Activated T-cell treated with anti-CD3 and anti-CD28 coated beads for 1 hour (primary cell): ENCODE data around the gene PLCH2.

Source experiments
- DNase-seq: peaks from one replicate; pipeline ENCODE4 v3.0.0-alpha.2; 2020; ENCODE audit warnings: low read depth

Gene PLCH2

DNA sequence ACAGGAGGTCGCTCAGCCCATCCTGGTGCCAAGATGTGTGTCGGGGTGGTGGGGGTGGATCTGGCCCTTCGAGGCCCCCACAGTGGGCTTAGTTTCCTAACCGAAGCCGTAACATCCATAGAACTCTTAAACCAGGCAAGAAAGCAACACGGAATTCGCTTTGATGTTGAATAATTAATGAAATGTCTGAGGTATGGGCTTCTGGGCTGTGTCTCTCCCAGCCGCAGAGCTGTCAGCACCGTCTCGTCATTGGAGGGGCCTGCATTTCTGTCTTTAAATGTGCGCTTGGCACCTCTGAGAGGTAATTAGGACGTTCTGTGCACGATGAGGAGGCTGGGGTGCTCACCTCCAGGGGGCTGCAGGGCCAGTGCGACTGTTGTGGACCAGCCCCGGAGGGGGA, 13.3 kb upstream of the PLCH2 start:
- no peak for DNase-seq

DNA sequence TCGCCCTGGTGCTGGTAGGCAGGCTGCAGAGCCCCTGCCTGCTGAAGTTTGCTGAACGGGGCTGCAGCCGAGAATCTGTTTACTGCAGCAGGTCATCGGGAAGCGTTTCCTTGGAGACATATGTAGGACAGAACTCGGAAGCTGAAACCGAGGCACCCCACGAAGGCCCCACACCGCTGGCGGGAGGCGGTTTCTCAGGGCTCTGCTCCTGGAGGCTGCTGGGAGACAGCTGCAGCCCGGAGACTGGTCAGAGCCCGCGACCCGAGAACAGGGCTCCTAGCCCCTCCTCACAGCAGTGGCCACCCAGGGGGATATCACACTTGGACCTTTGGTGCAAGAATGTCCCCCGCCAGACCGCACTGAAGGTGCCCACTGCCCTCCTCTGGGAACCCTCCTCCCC, 12.7 kb upstream of the PLCH2 start:
- no peak for DNase-seq

DNA sequence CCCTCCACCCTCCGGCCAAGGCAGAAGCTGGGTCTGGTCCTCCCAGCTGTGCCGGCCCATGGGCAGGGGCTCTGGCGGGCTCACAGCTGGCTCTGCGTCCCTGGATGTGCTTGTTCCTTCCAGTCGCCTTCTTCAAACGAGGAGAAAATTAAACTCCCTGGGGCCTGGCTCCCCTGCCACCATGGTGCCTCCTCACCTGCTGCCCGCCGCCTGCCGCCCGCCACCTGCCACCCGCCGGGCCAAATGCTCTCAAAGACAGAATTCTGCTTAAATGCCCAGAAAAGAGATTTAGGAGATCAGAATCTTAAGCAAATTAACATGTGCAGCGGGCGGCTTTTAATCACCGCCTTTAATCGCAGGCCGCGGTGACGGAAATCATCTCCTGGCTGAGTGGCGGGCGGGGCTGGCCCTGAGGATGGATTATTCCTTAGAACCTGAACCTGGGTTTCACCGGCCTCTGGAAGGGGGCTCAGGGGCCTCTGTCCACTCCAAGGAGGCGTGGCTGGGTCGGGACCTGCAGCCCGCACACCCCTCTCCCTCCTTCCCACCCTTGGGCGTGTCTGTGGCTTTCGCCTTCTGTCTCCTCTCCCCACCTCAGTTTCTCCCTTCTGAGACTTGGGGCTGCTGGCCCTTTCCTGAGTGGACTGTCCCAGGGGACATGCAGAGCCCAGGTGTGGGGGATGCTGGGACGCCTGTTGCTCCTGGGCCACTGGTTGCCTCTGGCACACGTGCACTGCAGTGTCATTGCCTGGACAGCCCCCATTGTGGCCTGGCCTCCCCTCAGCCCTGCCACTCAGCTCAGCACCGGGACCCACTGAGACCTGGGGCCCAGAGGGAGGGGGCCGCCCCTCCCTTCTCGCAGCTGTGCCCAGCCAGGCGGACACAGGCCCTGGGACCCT, 10.5 kb upstream of the PLCH2 start:
- no peak for DNase-seq

DNA sequence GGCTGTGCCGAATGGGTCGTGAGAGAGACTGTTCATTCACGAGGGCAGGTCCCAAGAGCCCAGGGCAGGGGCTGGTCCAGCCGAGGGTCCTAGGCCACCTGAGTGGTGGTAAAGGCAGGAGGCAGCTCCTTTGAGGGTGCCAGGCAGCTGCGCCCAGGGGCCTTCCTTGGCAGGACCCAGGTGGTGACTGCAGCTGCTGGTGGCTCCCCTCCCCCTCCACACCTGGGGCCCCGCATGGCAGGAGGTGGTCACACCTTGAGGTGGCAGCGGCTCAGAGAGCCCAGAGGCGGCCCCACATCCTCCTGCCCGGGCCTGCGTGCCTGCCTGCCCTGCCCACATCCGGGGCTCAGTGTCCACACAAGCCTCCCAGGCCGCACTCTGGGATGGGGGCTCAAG, 9.8 kb upstream of the PLCH2 start:
- DNase-seq, result no peak

DNA sequence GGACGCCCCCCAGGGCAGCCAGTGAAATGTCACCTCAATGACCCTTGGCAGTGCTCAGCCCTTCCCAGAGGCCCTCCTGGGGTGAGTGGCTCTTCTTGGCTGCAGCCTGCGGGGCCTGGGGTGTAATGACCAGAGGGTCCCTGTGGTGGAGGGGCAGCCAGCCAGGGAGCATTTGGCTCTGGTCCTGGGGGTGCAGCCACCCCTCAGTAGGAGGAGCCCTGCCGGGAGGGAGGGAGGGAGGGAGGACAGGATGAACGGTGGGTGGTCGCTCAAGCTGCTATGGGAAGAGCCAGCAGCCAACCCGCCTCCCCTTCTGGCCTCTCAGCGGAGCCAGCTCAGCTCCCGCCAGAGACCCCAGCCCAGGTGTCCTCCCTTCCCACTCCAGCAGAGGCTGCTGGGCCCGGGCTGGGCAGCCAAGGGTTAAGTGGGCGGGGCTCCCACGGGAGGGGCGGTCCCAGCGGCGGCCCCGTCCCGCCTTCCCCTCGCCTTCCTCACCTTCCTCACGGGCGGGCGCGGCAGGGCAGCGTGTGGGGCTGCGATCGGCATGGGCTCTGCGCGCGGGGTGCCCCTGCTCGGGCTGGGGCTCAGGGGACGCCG, 9.0 kb upstream of the PLCH2 start:
- DNase-seq, result peak; percentile 13

DNA sequence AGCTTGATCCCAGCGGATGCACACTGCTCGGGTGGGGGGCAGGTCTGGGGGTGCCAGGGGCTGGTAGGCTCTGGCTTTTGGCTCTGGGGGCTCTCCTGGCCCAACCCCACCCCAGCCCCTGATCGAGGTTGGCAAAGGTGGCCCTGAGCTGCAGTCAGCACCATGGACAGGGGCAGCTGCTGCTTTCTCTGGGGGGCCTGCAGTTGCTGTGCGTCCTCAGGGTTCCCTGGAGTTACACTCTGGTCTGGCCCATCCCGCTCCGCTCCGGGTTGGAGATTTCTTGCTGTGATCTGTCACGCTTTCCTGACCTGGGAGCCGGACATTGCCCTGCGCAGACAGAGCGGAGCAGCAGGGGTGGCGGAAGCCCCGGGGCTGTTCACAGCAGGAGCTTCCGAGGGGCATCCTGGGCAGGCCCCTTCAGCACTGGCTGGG, 8.0 kb upstream of the PLCH2 start:
- peak; percentile 35 for DNase-seq

DNA sequence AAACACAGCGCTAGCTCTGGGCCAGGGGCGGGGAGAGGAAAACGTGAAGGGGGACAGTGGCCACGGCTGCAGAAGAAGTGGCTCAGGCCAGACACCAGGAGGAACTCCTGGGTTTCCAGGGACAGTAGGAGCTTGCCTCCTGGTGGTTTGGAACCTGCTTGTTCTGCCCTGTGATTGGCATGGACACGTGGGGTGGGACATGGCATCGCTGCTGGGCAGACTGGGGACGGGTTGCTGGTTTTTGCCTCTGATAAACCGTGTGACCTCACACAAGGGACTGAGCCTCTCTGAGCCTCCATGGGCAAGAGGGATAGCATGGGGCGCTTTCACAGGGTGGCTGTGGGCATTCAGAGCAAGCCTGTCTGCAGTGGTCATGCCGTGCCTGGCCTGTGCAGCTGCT, 7.5 kb upstream of the PLCH2 start:
- no peak for DNase-seq

DNA sequence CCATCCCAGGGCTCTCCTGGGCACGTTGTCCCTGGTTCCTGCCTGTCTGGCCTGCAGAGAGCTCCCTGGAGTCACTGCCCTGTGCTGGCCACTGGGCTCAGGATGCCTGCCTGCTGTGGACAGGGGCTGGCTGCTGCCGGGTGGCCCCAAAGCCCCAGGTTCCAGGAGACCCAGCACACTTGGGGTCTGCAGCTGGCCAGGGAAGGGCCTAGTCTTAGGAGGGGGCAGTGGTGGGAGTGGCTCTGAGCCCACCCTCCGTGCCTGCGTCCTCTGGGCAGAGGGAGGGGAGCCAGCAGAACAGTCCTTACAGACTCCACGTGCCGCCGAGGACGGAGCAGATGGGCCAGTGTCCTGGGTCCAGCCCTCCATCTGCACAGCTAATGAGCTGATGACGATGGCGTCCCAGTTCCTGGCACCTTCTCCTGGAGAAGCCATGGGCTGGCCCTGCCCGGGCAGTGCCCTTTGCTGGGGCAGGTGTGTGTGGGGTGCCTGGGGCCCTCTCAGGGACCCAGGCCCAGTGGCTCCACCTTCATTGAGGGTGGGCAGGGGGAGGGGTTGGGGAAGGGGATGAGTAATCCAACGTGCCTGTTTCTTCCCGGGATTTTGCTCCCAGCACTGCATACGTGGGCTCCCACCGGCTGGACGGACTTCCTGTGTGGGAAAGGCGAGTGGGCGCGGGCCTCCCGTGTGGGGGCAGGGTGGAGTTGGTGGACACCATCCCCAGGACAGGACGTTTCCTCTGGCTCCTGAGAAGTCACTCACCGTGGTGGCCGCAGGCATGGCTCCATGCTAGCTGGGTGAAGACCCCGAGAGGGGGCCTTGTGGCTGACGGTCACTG, 6.8 kb upstream of the PLCH2 start:
- DNase-seq, result no peak

DNA sequence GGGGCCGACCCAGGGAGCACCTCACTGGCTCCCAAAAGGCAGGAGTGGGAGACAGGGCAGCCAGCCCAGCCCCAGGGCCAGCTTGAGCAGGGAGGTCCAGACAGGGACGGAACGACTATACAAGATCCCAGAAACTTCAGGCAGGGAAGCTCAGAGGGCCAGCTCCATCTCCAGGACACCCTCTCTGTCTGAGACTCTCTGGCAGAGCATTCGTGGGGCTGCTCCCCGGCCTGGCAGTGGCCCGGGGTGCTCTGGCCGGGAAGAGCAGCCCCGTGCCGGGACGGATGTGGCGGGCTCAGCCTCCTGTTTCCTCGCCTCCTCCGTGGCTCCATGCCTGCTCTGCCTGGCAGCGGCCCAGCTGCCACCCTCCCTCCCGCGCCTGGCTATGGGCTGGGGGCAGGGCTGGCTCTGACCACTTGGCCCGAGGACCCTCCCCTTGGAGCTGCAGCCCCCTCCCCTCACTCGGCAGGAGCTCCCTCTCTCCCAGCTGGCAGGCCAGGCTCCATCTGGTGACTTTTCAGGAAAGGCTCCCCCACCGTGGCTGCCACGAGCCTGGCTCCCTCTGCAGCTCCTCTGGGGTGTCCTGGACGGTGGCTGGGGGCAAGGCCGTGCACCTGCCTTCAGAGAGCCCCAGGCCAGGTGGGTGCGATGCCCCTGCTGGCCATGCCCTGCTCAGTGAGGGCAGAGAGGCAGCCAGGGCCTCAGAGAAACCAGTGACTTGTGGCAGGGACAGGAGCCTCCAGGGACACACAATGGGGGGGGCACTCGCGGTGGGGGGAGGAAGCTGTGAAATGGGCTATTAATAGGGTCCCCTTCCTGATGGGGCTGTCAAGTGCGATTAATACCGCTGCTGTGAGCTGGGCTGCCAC, 5.6 kb upstream of the PLCH2 start:
- DNase-seq, result no peak

DNA sequence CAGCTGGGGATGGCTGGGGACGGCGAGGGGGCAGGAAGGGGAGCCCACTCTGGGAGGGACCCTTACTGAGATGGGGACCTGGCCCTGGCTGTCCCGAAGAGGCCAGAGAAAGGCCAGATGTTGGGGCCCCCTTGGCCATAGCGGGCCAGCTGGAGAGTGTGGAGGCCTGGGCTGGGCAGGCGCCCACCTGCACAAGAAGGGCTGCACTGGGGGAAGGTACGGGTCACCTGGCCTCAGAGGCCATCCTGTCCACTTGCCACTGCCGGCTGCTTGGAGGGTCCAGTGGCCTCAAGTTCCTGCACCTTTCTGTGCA, 5.0 kb upstream of the PLCH2 start:
- no peak for DNase-seq

DNA sequence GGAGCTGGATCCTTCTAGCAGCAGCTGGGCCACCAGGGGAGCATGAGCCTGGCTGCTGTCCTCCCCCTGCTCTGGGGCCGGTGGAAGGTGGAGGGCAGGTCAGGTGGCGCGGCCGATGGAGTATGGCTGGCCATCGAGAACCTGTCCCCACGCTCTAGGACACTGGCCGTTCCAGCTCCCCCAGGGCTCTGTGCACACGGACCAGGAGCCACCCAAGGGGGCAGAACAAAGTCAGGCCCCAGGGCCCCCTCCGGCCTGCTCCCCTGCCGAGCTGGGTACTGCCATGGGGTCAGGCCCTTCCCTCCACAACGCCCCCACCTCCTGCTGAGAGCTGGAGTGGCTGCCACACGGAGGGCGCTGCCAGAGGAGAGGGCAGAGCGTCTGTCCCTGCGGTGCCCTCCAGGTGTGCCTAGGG, 4.5 kb upstream of the PLCH2 start:
- no peak for DNase-seq

DNA sequence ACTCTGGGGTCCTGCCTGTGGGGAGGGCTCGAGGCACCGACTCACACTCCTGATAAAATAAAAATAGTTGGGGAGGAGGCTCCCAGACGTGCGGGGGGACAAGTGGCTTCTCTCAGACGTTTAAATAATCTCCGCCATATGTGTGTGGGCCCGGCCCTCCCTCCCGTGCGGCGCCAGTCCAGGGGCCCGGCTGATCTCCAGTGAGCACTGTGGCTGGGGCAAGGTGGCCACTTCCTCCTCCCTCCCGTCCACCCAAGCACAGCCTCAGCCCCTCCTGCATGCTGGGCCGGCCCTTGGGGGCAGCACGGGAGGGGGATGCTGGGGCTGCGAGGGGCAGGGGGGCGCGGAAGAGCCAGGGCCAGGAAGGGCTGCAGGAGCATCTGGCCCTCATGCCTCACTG, 4.0 kb upstream of the PLCH2 start:
- DNase-seq, result no peak

DNA sequence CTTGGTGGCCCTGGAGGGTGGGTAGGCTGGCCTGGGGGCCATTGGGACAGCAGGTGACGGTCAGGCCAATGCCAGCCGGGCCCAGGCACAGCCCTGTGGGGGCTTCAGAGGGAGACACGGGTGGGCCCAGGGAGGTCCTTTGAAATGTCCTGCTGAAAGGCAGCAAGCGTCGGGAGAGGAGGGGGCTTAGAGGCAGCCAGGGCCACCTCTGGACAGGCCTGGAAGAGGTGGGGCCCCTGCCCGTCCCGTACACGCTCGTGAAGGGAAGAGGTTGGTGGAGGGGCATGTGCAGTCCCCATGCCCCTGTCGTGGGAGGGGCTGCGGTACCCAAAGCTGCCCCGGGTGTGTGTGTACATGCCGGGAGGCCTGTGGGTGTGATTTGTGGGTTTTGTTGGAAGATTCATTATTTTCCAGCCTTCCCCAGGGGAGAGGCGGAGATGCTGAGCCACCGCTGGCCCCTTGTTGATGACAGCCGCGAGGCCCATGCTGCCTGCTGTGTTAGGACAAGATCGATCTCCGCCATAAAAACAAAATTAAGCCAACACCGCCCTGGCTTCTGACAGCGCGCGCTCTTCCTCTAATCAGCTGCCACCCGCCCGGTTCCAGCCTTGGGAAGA, 3.4 kb upstream of the PLCH2 start:
- no peak for DNase-seq

DNA sequence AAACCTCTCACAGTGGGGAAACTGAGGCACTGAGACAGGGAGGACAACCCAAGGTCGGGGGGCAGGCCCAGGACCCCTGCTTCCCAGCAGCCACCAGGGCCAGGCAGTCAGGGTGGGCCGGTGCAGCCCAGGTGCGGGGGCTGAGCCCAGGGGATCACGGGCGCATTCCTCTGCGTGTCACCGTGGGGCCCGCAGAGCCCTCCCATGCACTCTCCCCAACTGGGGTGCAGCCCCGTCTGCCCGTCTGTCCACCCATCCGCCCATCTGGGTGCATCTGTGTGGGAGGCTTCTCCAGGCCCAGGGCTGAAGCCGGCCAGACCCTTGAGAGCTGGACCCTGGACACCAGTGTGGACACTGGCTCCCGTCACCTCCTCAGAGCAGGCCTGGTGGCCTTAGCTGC, 2.9 kb upstream of the PLCH2 start:
- DNase-seq, result no peak

DNA sequence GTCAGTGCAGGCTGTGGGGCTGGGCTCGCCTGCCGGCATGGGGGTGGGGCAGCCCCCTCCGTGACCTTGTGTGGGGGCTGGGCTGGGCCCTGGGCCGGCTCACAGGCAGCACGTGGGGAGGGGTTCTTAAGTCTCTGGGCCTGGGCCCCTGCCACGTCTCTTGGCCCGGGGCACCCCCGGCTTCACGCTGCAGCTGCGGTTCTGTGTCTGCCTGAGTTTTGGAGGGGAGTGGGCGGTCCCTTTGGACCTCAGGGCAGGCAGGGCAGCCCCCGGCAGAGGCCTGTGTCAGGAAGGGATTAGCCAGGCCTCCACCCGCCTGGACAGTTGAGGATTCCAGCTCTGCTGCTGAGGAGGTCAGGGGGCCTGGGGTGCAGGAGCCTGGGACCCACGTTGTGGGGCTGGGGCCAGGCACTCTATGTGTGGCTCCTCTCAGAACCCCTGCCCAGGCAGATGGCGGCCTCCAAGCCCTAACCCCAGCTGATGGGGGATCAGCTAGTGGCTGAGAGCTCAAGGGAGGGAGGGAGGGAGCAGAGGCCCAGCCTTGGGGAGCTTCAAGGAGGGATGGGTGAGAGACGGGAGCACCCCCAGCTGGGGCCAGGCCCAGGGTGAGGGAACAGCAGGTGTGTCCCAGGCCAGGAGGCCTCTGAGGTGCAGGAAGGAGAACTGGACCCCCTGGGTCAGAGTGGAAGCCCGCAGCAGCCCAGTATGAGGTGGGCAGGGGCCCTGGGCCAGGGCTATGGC, 1.8 kb upstream of the PLCH2 start:
- no peak for DNase-seq

DNA sequence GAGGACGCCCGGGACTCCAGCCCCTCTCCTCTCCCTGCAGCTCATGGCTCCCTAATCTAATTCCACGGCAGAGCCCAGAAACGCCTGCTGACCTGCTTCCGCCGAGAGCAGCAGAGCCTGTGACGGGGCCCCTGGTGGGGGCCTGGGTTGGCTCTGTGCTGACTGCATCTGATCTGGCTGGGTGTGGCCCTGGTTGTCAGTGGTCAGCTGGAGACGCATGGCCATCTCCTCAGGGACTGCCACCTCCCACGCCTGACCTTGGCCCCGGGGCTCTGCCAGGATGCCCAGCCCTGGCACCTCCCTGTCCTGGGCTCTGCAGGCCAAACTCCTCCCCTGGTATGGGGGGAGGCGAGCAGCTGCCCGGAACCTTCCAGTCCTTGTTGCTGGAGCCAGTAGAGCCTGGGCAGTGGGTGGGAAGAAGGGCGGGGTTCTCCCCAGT, 1.1 kb upstream of the PLCH2 start:
- DNase-seq, result no peak

DNA sequence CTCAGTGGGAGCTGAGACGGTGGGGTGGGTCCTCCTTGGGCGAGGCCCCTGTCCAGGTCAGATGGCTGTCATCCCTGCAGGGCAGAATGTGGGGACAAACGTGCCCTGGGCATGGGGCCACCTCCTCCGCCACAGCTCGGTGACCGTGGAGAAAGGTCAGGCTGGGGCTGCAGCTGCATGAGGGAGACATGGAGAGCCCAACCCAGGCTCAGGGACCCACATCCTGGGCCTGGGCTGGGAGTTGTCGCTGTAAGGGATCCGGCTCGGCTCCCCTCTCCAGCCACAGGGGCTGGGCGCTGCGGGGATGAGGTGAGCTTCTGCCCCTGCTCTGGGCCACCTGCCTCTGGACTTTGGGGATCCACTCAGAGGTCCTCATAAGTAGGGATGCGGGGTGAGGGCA, 518 bp upstream of the PLCH2 start:
- no peak for DNase-seq

DNA sequence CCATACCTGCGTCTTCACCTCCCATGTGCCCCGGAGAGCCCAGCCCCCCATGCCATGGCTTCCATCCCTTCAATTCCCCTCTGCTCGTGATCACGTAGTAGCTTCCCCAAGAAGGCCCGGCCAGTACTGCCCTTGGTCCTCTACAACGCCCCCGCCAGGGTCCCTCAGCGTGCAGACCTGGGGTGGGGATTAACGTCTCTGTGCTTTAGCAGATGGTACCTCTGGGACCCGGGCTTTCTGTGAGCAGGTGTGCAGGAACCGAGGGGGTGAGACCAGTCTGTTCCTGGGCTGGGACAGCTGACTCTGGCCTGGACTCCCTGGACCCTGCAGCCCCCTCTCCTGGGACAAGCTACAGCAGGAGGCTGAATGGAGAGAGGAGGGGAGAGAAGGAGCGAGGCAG, 1.2 kb downstream of the PLCH2 start:
- DNase-seq, result no peak

DNA sequence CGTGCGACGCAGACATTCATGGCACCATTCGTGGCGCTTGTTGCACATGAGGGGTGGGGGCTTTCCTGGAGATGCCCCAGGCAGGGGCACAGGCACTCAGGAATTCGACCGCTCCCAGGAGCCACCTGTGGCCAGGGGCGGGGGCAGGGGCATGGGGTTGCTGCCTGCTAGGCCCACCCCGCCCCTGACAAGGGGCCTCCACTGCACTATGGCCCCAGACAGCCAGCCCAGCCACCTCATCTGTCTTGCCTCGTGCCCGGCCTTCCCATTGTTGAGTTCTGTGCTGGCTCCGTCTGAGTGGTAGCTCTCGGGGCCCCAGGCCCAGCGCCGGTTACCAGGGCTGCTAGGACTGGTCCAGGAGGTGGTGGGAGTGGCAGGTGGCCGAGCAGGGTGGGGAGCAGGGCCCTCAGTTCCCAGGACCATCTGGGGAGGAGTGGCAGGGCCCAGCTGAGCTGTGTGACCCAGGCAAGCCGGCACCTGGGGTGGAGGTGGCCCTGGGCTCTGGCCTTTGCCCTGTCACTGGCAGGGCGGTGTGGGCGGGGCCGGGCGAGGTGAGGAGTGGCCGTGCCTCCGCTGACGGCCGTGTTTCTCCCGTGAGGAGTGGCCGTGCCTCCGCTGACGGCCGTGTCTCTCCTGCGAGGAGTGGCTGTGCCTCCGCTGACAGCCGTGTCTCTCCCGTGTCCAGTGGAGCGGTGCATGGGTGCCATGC, 1.9 kb downstream of the PLCH2 start:
- DNase-seq, result no peak

DNA sequence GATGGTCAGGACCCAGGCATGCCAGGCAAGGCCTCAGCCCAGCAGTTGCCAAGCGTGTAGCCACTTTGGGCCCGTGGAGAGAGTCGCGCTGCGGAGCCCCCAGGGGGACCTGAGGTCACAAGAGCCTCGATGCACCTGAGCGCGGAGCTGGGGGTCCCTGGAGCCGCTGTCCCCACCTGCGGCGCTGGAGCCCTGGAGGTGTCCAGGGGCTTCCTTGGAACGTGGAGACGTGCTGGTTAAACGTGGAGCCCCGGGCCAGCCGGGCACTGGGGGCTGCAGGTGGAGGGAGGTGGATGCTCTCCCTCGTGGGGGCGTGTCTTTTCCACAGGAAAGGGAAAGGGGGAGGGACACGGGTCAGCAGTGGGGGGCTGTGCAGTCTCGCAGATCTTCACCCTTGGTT, 3.1 kb downstream of the PLCH2 start:
- no peak for DNase-seq
